HG02938 (cell line): ENCODE data around the gene IPO11.

Source experiments
- ATAC-seq: cut with Tn5 transposase; IDR thresholded peaks from one replicate; pipeline ENCODE4 v1.9.1; 2021; ENCODE audit warnings: mild to moderate bottlenecking, moderate library complexity; ENCODE audit not compliant: unreplicated experiment

The IPO11 gene

DNA sequence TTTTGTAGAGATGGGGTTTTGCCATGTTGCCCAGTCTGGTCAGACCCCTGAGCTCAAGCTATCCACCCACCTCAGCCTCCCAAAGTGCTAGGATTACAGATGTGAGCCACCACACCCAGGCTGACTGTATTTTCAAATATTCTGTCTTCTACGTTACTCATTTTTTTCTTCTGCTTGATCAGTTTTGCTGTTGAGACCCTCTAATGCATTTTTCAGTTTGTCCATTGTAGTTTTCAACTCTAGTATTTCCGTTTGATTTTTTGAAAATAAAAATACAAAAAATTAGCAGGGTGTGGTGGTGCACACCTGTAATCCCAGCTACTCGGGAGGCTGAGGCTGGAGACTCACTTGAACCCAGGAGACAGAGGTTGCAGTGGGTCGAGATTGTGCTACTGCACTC, 155.6 kb downstream of the IPO11 start:
- ATAC-seq = no peak

DNA sequence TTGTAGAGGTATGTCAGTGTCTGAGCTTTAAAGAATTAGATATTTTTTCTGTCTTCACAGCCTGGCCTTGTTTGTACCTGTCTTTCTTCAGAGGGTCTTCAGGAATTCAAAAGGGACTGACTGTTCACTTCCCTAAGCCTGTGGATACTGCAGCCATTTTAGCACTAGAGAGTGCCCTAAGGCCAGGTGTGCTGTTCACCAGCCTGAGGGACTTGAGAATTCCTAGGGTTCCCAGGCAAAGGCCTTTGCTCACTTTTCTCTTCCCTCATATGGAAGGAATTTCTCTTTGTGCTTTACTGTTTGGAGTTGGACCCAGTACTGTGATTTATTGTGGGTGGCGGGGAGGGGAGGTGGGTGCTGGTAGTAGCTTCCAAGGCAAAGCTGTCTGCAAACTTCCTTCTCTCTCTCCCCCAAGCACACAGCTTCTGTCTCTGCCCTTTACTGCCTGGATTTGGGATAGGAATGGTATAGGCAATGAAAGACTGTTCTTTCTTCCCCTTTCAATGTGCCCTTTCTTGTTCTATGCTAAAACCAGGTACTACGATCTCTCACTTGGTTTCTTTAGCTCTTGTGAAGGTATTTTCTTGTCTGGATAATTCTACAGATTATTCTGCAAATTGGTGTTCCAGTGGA, 156.4 kb downstream of the IPO11 start:
- no peak for ATAC-seq

DNA sequence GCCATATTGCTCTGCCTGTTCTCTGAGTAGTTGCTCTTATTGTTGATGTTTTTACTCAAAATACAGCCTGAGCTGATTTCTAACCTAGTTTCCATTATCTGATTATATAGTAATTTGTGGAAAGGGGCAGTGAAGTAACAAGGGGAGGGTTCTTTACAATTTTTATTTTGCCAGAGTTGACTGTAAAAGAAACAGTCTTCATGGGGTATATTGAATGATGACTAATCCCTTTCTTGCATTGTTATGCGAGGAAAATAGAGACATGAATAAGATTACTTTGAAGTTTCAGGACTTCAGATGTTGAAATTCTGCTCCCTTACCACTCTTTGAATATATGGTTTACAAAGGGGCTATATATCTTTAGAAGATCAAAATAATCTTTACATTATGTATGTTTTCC, 156.9 kb downstream of the IPO11 start:
- ATAC-seq = no peak

DNA sequence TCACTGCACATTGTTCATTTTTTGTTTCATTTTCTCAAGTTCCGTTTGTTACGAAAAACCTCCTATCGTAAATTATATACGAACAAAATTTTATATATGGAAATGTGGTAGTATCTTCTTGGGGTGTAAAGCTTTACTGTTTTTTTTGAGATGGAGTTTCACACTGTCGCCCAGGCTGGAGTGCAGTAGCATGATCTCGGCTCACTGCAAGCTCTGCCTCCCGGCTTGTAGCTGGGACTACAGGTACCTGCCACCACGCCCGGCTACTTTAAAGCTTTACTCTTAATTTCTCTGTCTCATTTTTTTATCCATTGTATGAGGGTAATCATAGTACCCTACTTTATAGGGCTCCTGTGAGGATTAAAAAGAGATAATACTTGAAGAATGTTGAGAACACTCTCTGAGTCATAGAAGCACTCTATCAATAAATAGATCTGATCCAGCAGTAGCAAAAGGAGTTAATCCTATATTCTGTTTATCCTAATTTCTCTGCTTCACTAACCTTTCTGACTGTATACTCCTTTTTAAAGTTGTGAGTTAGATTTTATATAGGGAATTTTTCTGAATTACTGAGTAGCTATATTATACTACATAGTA, 160.5 kb downstream of the IPO11 start:
- ATAC-seq = no peak

DNA sequence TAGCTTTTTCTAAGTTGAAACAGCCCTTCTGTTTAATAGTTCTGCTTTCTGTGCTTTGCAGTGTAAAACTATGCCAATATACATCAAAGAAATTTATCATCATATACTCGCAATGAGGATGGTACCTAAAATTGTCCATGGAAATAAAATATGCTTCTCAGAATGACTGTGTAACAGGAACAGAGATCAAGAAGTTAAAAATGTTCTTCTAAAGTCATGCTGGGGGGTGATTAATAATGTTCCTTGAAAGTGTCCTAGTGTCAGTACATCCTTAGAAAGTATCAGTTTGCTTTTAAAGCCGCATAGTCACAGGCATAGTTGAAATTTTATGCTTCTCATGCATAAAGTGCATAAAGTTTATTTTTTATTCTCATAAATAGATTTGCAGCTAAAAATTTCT, 162.0 kb downstream of the IPO11 start:
- peak; percentile 58 for ATAC-seq

DNA sequence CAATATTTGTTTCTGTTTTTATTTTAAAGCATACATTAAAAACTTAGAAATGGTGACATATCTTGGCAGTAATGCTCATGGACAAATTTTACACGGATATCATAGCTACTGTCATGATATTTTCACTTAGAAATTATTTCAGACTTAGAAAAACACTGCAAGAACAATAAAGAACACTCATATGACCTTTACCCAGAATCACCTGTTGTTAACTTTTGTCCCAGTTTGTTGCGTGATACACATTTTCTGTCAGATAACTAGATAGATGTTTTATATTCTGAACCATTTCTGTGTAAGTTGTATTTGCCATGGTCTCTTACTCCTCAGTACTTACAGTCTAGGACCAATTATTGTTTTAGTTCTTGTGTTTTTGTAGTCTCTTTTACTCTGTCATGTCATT, 162.5 kb downstream of the IPO11 start:
- no peak for ATAC-seq

DNA sequence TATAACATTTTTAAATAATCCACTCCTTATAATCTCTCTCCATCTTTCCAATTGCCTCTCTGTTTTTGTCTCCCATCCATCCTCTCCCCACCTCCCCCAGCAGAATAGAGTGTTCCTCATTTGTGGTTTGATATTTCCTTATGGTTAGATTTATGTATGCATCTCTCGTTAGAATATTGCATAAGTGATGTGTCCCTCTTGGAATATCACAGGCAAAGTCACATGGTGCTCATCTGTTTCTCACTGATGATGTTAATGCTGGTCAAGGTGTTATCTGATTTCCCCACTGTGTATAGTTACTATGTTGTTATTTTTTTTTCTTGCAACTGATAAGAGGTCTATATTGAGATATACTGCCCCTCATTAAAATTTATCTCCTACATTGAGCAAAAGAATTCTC, 162.9 kb downstream of the IPO11 start:
- ATAC-seq = no peak

DNA sequence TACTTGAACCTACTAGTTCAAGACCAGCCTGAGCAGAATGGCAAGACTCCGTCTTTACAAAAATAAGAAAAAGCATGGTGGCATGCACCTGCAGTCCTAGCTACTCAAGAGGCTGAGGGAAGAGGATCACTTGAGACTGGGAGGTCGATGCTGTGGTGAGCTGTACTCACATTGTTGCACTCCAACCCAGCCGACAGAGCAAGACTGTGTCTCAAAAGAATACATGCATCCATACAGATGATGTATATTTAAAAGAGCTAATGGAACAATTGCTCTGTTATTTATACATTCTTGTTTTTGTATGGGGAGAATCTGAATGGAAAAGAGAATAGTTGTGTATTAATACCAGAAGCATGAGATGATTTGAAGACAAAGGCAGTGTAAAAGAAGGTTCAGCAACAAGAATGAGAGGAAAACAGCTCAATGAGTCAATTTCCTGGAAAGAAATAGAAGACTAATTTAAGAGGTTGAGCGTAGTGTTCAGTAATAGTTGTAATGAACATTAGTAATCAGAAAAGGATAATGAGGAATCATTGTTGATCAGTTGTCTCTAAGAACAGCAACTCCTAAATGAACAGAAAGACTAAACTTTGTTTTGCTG, 164.1 kb downstream of the IPO11 start:
- no peak for ATAC-seq

DNA sequence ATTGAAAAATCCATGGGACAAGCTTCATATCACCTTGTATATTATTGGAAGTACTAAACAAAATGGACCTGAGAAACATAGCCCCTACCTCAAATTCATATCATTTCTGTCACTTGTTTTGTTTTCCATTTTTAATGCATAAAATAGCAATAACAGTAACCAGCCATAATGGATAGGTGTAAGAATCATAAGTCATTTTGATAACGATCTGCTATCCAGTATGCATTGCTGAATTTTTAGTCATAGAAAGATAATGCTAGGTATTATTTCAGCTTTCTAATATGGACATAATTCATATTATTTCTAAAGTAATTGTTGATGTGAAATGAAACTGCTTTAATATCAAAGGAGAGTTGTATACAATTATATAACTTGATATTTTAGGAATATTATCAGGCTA, 164.9 kb downstream of the IPO11 start:
- no peak for ATAC-seq

DNA sequence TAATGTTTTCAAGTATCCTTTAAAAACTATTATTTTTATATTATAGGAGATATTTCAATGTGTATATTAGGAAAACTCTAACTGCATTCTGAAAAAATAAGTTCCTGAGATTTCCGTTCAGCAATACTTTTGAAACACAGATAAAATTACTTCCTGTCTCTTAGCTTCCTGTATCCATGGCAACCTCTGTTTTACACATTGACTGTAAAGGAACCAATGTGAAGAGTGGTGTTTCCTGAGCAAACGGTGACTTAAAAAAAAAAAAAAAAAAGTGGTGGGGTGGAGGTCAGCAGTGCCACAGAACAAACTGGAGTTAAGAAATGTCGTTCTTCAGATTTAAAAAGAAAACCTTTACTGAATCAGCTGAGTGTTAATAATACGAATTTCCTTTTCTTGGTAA, 166.0 kb downstream of the IPO11 start, which contains the start of gene LRRC70:
Gene LRRC70 (plus strand): TSS at position 280 of the 400 bp plus-strand sequence. CDS start 620 bp downstream, outside the sequence.
- peak; percentile 94 for ATAC-seq

DNA sequence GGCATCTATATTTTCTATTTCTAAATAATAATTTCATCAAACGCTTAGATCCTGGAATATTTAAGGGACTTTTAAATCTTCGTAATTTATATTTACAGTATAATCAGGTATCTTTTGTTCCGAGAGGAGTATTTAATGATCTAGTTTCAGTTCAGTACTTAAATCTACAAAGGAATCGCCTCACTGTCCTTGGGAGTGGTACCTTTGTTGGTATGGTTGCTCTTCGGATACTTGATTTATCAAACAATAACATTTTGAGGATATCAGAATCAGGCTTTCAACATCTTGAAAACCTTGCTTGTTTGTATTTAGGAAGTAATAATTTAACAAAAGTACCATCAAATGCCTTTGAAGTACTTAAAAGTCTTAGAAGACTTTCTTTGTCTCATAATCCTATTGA, 167.2 kb downstream of the IPO11 start:
- ATAC-seq = no peak

DNA sequence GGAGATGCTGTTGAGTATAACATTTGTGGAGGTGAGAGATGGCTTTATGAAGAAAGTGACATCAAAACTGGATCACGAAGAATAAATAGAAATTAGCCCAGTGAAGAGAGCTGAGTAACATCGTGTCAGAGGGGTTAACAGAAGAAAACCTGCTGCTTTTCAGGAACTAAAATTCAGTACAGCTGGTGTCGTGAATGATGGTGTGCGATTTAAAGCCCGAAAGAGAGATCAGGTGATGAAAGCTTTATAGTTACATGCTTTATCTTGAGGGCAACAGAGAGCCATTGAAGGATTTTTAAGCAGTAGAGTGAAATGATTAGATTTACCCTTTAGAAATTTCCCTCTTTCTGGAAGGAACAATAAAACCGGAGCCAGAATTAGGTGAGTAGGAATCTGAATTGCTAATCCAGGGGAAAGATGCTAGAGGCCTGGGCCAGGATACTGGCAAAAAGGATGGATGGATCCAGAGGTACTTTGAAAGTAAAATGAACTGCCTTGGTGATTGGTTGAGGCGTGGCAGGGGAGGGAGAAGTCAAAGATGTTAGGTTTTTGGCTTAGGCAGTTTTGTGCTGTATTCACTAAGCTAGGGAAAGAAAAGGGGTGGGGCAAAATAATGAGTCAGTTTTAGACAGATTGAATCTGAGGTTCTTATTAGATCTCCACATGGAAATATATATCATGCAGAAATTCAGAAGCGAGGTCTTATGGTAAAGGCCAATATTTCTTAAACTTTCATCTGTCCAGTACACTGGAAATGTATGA, 169.5 kb downstream of the IPO11 start:
- no peak for ATAC-seq

DNA sequence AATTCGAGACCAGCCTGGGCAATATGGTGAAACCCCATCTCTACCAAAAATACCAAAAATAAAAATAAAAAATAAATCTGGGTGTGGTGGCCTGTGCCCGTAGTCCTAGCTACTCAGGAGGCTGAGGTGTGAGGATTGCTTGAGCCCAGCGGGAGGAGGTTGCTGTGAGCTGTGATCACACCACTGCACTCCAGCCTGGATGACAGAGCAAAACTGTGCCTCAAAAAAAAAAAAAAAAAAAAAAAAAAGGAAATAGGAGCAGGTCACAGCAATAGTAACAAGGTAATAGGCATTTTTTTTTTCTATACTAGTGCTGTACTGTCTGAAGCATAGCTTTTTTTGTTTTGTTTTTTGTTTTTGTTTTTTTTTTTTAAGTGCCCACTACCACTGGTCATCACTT, 171.8 kb downstream of the IPO11 start:
- no peak for ATAC-seq

DNA sequence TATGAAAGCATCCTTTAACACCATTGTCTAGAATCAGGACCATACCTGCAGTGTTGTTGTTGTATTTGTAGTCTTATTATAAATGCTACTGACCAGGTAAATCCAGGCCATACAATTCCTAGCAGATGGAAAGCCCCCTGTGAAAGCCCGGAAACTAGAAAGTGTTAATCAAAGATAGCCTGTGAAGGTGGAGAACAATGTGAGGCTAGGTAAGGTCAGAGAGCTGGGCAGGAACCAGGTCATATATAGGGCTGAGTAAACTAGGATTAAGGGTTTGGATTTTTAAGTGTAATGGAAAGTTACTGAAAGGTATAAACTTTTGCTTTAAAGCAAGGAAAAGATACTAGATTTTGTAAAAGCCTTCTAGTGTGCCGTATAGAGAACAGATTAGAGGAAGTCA, 172.7 kb downstream of the IPO11 start:
- no peak for ATAC-seq

DNA sequence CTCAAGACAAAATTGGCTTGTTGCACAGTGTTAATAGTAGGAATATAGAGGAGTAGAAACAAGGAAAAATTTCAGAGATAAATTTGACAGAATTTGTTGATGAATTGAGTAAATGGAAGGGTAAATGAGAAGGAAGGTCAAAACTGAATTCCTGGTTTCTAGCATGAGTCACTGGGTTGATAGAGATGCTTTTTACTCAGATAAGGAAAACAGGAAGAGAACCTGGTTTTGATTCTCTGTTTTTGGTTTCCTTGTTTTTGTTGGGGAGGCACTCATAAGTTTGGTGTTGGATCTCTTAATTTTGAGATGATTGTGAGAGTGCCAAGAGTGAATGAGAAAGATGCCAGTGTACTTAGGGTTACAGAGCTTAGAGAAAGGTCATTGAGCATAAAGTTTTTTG, 173.2 kb downstream of the IPO11 start:
- no peak for ATAC-seq

DNA sequence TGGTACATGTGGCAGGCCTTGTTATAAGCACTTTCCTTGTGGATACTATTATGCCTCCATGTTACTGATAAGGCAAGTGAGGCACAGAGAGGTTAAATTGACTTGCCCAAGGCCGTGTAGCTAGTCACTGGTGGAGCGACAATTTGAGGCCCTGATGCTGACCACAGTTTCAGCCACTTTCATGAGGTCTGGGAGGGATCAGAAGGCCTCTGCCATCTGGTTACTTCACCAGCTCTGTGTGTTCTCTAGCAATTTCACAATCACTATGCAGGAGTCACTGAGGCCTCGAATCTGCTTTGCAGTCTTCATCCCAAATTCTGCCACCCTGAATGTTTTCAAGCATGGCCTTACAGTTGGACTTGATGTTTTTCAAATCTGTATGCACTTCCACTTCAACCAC, 175.2 kb downstream of the IPO11 start:
- ATAC-seq = no peak

DNA sequence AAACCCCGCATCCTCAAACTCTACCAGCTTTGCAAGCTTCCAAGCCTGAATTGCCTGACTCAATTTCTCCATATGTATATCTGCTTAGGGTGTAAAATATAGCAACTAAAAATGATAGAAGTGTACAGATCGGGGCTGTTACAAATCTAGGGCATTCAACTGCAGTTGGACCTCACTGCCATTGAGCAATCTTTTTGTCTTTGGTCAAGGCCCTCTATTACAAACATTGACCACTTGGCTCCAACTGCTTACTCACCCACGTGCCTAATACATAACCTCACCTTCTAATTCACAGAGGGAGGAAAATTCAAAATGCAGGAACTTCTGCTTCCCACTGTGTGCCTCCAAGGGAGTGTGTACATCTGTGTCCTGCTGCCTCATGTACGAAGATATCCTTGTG, 176.1 kb downstream of the IPO11 start:
- no peak for ATAC-seq

DNA sequence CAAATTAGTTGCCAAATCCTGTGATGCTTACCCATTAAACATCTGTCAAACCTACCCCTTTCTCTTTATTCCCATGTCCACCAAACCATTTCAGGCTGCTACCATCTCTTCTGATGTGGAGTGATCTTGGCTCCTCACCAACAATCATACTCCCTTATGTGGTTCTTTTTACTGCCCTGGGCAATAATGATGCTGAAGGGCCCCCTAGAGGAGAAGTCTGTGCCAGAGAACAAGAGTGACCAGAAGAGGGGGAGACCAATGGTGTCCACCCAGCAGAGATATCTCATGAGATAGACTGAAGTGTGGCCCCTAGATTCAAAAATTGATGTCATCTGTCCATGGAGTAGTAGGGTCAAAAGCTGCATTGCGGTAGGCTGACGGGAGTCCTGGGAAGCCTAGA, 176.9 kb downstream of the IPO11 start:
- ATAC-seq = no peak

DNA sequence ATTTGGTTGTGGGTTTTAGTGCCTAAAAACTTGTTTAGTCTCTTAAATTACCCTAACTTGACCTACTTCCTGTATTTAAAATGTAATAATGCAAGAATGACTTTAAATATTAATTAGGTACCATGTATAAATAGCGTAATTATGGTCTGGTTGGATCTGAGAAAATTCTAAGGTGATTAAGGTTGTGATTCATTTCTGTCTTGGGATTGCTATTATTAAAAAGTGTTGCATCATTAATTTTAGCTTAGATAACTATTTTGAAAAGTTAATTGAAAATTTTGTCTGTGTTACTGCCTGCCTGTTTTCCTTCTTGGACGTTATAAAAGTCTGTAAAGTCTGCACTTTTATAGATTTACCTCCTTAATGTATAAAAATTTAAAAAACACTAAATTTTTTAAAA, 177.8 kb downstream of the IPO11 start:
- ATAC-seq = no peak

DNA sequence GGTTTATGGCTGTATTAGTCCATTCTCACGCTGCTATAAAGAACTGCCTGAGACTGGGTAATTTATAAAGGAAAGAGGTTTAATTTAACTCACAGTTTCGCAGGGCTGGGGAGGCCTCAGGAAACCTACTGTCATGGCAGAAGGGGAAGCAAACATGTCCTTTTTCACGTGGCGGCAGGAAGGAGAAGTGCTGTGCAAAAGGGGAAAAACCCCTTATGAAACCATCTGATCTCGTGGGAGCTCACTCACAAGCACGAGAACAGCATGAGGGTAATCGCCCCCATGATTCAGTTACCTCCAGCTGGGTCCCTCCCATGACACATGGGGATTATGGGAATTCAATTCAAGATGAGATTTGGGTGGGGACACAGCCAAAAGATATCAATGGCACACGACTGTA, 180.0 kb downstream of the IPO11 start:
- ATAC-seq = no peak

DNA sequence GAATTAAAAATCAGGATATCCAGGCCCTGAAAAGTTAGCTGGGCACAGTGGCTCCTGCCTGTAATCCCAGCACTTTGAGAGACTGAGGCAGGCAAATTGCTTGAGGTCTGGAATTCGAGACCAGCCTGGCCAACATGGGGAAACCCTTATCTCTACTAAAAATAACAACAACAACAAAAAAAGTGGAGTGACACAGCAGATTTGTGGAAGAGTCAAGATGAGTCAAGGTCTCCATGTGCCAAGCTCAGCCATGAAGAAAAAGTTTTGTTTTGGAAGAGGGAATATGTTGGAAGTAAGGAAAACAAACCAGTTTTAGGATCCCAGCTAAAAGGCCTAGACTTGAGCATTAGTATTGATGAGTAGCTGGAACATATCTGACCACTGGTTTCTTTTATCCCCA, 180.8 kb downstream of the IPO11 start:
- no peak for ATAC-seq
